Astrocyte (in vitro differentiated cells and primary cell): ENCODE results near the gene KCNN4. TPM values are rescaled to one million over a fixed set of nuclear protein-coding genes. Genes with fewer than 3 reads are reported as not detected.
A peak's percentile ranks its signal among the peaks of the same experiment; 100 is the strongest.

Experiments
- DNase-seq: peaks from one replicate; pipeline ENCODE4 v3.0.0-alpha.2; 2010; ENCODE audit warnings: low read depth
- FAIRE-seq: peaks from 2 replicates; lab custom pipeline; 2011; peaks lifted over from hg19 to GRCh38; lab: Jason Lieb, UNC
- H2AFZ ChIP-seq: 2 replicates; pipeline ENCODE4 v1.6.0; 2012; ENCODE audit warnings: low read depth, low read length, inconsistent platforms
- H3K27ac ChIP-seq: 2 replicates; pipeline ENCODE4 v1.5.1; 2011; ENCODE audit warnings: low read depth, low read length, inconsistent platforms
- H3K27me3 ChIP-seq: 2 replicates; pipeline ENCODE4 v1.6.0; 2011; ENCODE audit warnings: low read length, inconsistent platforms; ENCODE audit not compliant: insufficient read depth
- H3K36me3 ChIP-seq: 2 replicates; pipeline ENCODE4 v1.5.1; 2011; ENCODE audit warnings: low read length, inconsistent platforms; ENCODE audit not compliant: insufficient read depth
- H3K4me1 ChIP-seq: 2 replicates; pipeline ENCODE4 v1.5.1; 2011; ENCODE audit warnings: low read length, inconsistent platforms; ENCODE audit not compliant: insufficient read depth
- H3K4me2 ChIP-seq: 2 replicates; pipeline ENCODE4 v1.6.0; 2012; ENCODE audit warnings: low read length, inconsistent platforms
- H3K4me3 ChIP-seq: 2 replicates; pipeline ENCODE4 v1.5.1; 2011; ENCODE audit warnings: low read depth, mild to moderate bottlenecking, low read length, inconsistent platforms; ENCODE audit not compliant: insufficient read depth
- H3K79me2 ChIP-seq: 2 replicates; pipeline ENCODE4 v1.6.0; 2012; ENCODE audit warnings: mild to moderate bottlenecking, low read length, inconsistent platforms; ENCODE audit not compliant: insufficient read depth
- H3K9ac ChIP-seq: 2 replicates; pipeline ENCODE4 v1.6.0; 2012; ENCODE audit warnings: mild to moderate bottlenecking, low read length, inconsistent platforms
- H3K9me3 ChIP-seq: 2 replicates; pipeline ENCODE4 v1.5.1; 2012; ENCODE audit warnings: low read depth, mild to moderate bottlenecking, low read length, inconsistent platforms; ENCODE audit not compliant: insufficient read depth
- H4K20me1 ChIP-seq: 2 replicates; pipeline ENCODE4 v1.6.0; 2012; ENCODE audit warnings: low read length, inconsistent platforms; ENCODE audit not compliant: insufficient read depth
- H3K27ac Mint-ChIP-seq: one replicate; pipeline ENCODE4 v1.8.0; 2021; ENCODE audit warnings: mild to moderate bottlenecking, mixed read lengths; ENCODE audit not compliant: unreplicated experiment
- H3K27me3 Mint-ChIP-seq: one replicate; pipeline ENCODE4 v1.8.0; 2021; ENCODE audit warnings: low read depth, mixed read lengths; ENCODE audit not compliant: unreplicated experiment
- H3K36me3 Mint-ChIP-seq: one replicate; pipeline ENCODE4 v1.8.0; 2021; ENCODE audit warnings: low read depth, mixed read lengths; ENCODE audit not compliant: unreplicated experiment
- H3K4me1 Mint-ChIP-seq: one replicate; pipeline ENCODE4 v1.8.0; 2021; ENCODE audit warnings: low read depth, mixed read lengths; ENCODE audit not compliant: unreplicated experiment
- H3K4me3 Mint-ChIP-seq: one replicate; pipeline ENCODE4 v1.8.0; 2021; ENCODE audit warnings: mild to moderate bottlenecking, moderate library complexity, mixed read lengths; ENCODE audit not compliant: unreplicated experiment
- H3K9me3 Mint-ChIP-seq: one replicate; pipeline ENCODE4 v1.8.0; 2021; ENCODE audit warnings: mild to moderate bottlenecking, mixed read lengths; ENCODE audit not compliant: unreplicated experiment
- CTCF ChIP-seq: IDR thresholded peaks from 2 replicates; pipeline ENCODE4 v1.5.1; 2011; ENCODE audit warnings: low read depth, mild to moderate bottlenecking, inconsistent platforms, low read length, moderate library complexity; ENCODE audit not compliant: insufficient read depth
- EZH2 ChIP-seq: IDR thresholded peaks from 2 replicates; pipeline ENCODE4 v1.6.1; 2012; ENCODE audit warnings: mild to moderate bottlenecking, low read length, inconsistent platforms; ENCODE audit not compliant: insufficient read depth
- total RNA-seq: library from RNA; stranded (reverse); gene quantifications from 2 replicates; pipeline ENCODE4 v1.2.1, GENCODE V29; 2021

KCNN4 gene
- total RNA-seq, 1 donor from 2014 or later = 3.6 TPM

- H3K36me3 Mint-ChIP-seq = peaks cover 2% of the 10 kb centered on the region
- Histone ChIP-seq H3K9ac (no peak overlapping the region), H4K20me1 (no peaks in the 10 kb centered on the region), H3K36me3 (no peaks in the 10 kb centered on the region), H3K9me3 (no peaks in the 10 kb centered on the region), H2AFZ (no peak overlapping the region), H3K27ac (no peak overlapping the region), H3K27me3 (no peaks in the 10 kb centered on the region), H3K79me2 (peaks cover 11% of the 10 kb centered on the region), H3K4me1 (peaks cover 39% of the 10 kb centered on the region), H3K4me3 (no peak overlapping the region), H3K4me2 (no peak overlapping the region)
- no peak for TF ChIP-seq CTCF
- no peak for TF ChIP-seq EZH2
- H3K4me3 Mint-ChIP-seq = peak overlapping the region; percentile 14
- H3K4me1 Mint-ChIP-seq = peaks cover 40% of the 10 kb centered on the region
- FAIRE-seq (no peak), DNase-seq (no peak)
- peaks cover 2% of the 10 kb centered on the region for H3K9me3 Mint-ChIP-seq
- H3K27me3 Mint-ChIP-seq = peaks cover 17% of the 10 kb centered on the region
- no peak overlapping the region for H3K27ac Mint-ChIP-seq
Measured at GRCh38 chr19:43778651-43779050, 2.1 kb downstream of the KCNN4 start.

GRCh38 chr19:43777163-43777695 is 3.5 kb downstream of the KCNN4 start:
- Histone ChIP-seq H3K27me3 (no peaks in the 10 kb centered on the region), H3K4me1 (peaks cover 39% of the 10 kb centered on the region), H3K9me3 (no peaks in the 10 kb centered on the region), H3K27ac (no peak overlapping the region), H3K4me3 (no peak overlapping the region), H4K20me1 (no peaks in the 10 kb centered on the region), H3K79me2 (peaks cover 11% of the 10 kb centered on the region), H3K9ac (peak overlapping the region; percentile 8), H2AFZ (peak overlapping the region; percentile 14), H3K36me3 (no peaks in the 10 kb centered on the region), H3K4me2 (peak overlapping the region; percentile 70)
- Mint-ChIP-seq H3K36me3 (peaks cover 4% of the 10 kb centered on the region), H3K9me3 (peaks cover 2% of the 10 kb centered on the region), H3K27me3 (peaks cover 30% of the 10 kb centered on the region), H3K4me3 (peak overlapping the region; percentile 69), H3K4me1 (peaks cover 37% of the 10 kb centered on the region), H3K27ac (peak overlapping the region; percentile 90)
- DNase-seq (peak; percentile 65), FAIRE-seq (no peak)
- TF ChIP-seq CTCF (no peak), EZH2 (no peak)

- no peak overlapping the region for H3K4me2 ChIP-seq
- H2AFZ ChIP-seq = no peak overlapping the region
- Mint-ChIP-seq H3K4me1 (peaks cover 32% of the 10 kb centered on the region), H3K9me3 (peaks cover 2% of the 10 kb centered on the region), H3K27ac (peak overlapping the region; percentile 18), H3K4me3 (no peak overlapping the region), H3K27me3 (peaks cover 29% of the 10 kb centered on the region), H3K36me3 (peaks cover 4% of the 10 kb centered on the region)
- no peak overlapping the region for H3K9ac ChIP-seq
- no peaks in the 10 kb centered on the region for H3K36me3 ChIP-seq
- H3K27me3 ChIP-seq = no peaks in the 10 kb centered on the region
- no peak for TF ChIP-seq EZH2
- TF ChIP-seq CTCF = no peak
- H3K4me3 ChIP-seq = no peak overlapping the region
- H3K9me3 ChIP-seq = no peaks in the 10 kb centered on the region
- H4K20me1 ChIP-seq = no peaks in the 10 kb centered on the region
- H3K27ac ChIP-seq = no peak overlapping the region
- peaks cover 35% of the 10 kb centered on the region for H3K4me1 ChIP-seq
- FAIRE-seq (no peak), DNase-seq (no peak)
- H3K79me2 ChIP-seq = peaks cover 11% of the 10 kb centered on the region
Measured at GRCh38 chr19:43776286-43776685, 4.5 kb downstream of the KCNN4 start.
